ENCODE measurements around the gene CCDC157. TPM values are rescaled to one million over a fixed set of nuclear protein-coding genes. Genes with fewer than 3 reads are reported as not detected.

The CCDC157 gene
- total and polyA plus RNA-seq, 9 of the 15 experiments (the other 6 are each of a cell fraction or from before 2014, with no cell fraction given) = 0.04 to 1.3 (median 0.68) TPM

- Histone ChIP-seq H3K9ac (ENCODE audit: insufficient read depth in 1 of 2, low read depth in 2 of 2, low read length in 2 of 2) (no peak overlapping the region), H3K79me2 (ENCODE audit: control insufficient read depth, insufficient read depth, low read length) (no peaks in the 10 kb centered on the region), H3K27ac (ENCODE audit: extremely low read depth, low read depth, low read length) (no peak overlapping the region), H3K27me3 (ENCODE audit: control insufficient read depth in 2 of 2, insufficient read depth in 2 of 2, low read length in 2 of 2) (no peaks in the 10 kb centered on the region; a peak in 1 of 5 replicates), H4K20me1 (replicated peaks; ENCODE audit: control insufficient read depth, insufficient read depth, low read length) (no peaks in the 10 kb centered on the region), H2AFZ (ENCODE audit: low read depth, low read length) (no peak overlapping the region), H3K9me1 (ENCODE audit: control insufficient read depth, insufficient read depth, low read length) (no peaks in the 10 kb centered on the region), H3K9me3 (replicated peaks; ENCODE audit: control insufficient read depth, insufficient read depth, low read depth, low read length) (no peaks in the 10 kb centered on the region), H3K4me2 (ENCODE audit: insufficient read depth, low read length) (no peak overlapping the region), H3K36me3 (ENCODE audit: control insufficient read depth, insufficient read depth, low read length) (no peaks in the 10 kb centered on the region), H3K4me1 (replicated peaks in 1 of 2; ENCODE audit: control insufficient read depth in 2 of 2, insufficient read depth in 2 of 2, low read length in 2 of 2) (peaks cover 0 to 12% of the 10 kb centered on the region in 2 experiments; a peak in 3 of 5 replicates), H3K4me3 (no peak overlapping the region)
- ChIA-PET CTCF (ENCODE audit: low intra/inter-chr PET ratio) (no interaction called here), POLR2A (no interaction called here)
- WGBS (ENCODE audit: insufficient coverage, low coverage, missing lambda C conversion rate) = 72% methylated on average over 12 of the region's 18 CpGs
- intact Hi-C loops (cut with micrococcal nuclease) (no loop called here), in situ Hi-C loops (cut with MboI) (no loop called here)
- no TSS peak for BruUV-seq (replicated peaks)
- FAIRE-seq = no peak
- no peak for DNase-seq (ENCODE audit: extremely low read depth in 1 of 4, low spot score in 3 of 4)
- ATAC-seq = no peak
- TF ChIP-seq XRCC4 (IDR thresholded peaks at IDR 0.05; ENCODE audit: extremely low read depth, insufficient read depth, insufficient read length) = no peak
- no peak for TF ChIP-seq ZNF140 (CRISPR knock-in tag; IDR thresholded peaks at IDR 0.05)
- TF ChIP-seq DNMT1 (IDR thresholded peaks at IDR 0.05) = no peak
- TF ChIP-seq TBP (optimal IDR thresholded peaks at IDR 0.05; ENCODE audit: low read depth, low read length) = no peak
- TF ChIP-seq PHF20 (IDR thresholded peaks at IDR 0.05; ENCODE audit: partially characterized antibody) = no peak
- no peak for TF ChIP-seq EHMT2 (IDR thresholded peaks at IDR 0.05)
- no peak for TF ChIP-seq ZNF24 (IDR thresholded peaks at IDR 0.05)
- no peak for TF ChIP-seq PBX2 (CRISPR knock-in tag; IDR thresholded peaks at IDR 0.05; ENCODE audit: low read depth)
- no peak for TF ChIP-seq PBX2 (tag; conservative IDR thresholded peaks at IDR 0.05; ENCODE audit: low read depth)
- TF ChIP-seq PML (IDR thresholded peaks at IDR 0.05; ENCODE audit: low read length) = no peak
- no peak for TF ChIP-seq TGIF2 (CRISPR knock-in tag; IDR thresholded peaks at IDR 0.05)
- no peak for TF ChIP-seq HEY1 (CRISPR knock-in tag; IDR thresholded peaks at IDR 0.05; ENCODE audit: borderline replicate concordance)
- TF ChIP-seq CHD4 (IDR thresholded peaks at IDR 0.05; ENCODE audit: insufficient read depth, insufficient replicate concordance, low read depth, low read length, poor library complexity, severe bottlenecking) = no peak
- TF ChIP-seq, protein P1, sequence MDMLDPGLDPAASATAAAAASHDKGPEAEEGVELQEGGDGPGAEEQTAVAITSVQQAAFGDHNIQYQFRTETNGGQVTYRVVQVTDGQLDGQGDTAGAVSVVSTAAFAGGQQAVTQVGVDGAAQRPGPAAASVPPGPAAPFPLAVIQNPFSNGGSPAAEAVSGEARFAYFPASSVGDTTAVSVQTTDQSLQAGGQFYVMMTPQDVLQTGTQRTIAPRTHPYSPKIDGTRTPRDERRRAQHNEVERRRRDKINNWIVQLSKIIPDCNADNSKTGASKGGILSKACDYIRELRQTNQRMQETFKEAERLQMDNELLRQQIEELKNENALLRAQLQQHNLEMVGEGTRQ (CRISPR knock-in tag; IDR thresholded peaks at IDR 0.05) = no peak
- TF ChIP-seq KHSRP (IDR thresholded peaks at IDR 0.05) = no peak
- no peak for TF ChIP-seq E2F8 (IDR thresholded peaks at IDR 0.05; ENCODE audit: low read depth, partially characterized antibody)
- TF ChIP-seq HMG20B (CRISPR knock-in tag; IDR thresholded peaks at IDR 0.05) = no peak
- no peak for TF ChIP-seq ZNF551 (CRISPR knock-in tag; IDR thresholded peaks at IDR 0.05)
Measured at GRCh38 chr22:30365891-30366290, 9.1 kb downstream of the CCDC157 start.
